WERI-Rb-1 (cell line): ENCODE measurements around the gene GOLPH3L.
A peak's percentile ranks its signal among the peaks of the same experiment; 100 is the strongest.
"Not testable (repeated sequence)": the region's sequence is repeated elsewhere in the genome, so short reads cannot be mapped to it uniquely, and the experiment has no call there.

Experiments used
- DNase-seq: peaks from one replicate; pipeline ENCODE4 v3.0.0-alpha.2; 2020
- H3K27ac ChIP-seq: fragments of 250-450 bp; sonication (Bioruptor Pico); 2 replicates; pipeline ENCODE4 v1.5.1; 2020; ENCODE audit warnings: mild to moderate bottlenecking, moderate library complexity
- H3K27me3 ChIP-seq: fragments of 250-450 bp; sonication (Bioruptor Pico); 2 replicates; pipeline ENCODE4 v1.5.1; 2021; ENCODE audit warnings: mild to moderate bottlenecking, low read depth, moderate library complexity; ENCODE audit not compliant: insufficient read depth, severe bottlenecking
- H3K36me3 ChIP-seq: fragments of 250-450 bp; sonication (Bioruptor Pico); 2 replicates; pipeline ENCODE4 v1.5.1; 2020; ENCODE audit warnings: mild to moderate bottlenecking, moderate library complexity
- H3K4me3 ChIP-seq: 2 replicates; pipeline ENCODE4 v1.5.1; 2011; ENCODE audit warnings: low read depth, mild to moderate bottlenecking, control low read depth, low read length
- H3K9me3 ChIP-seq: fragments of 250-450 bp; sonication (Bioruptor Pico); 2 replicates; pipeline ENCODE4 v1.5.1; 2021; ENCODE audit warnings: mild to moderate bottlenecking, moderate library complexity; ENCODE audit not compliant: severe bottlenecking
- CTCF ChIP-seq: IDR thresholded peaks from 2 replicates; pipeline ENCODE4 v1.5.1; 2011; ENCODE audit warnings: low read depth, mild to moderate bottlenecking, control low read depth, inconsistent platforms, low read length

GOLPH3L gene

GRCh38 chr1:150718225-150718891 is 21.4 kb upstream of the GOLPH3L start:
- Histone ChIP-seq H3K36me3 (no peaks in the 10 kb centered on the region), H3K27me3 (no peaks in the 10 kb centered on the region), H3K4me3 (no peak overlapping the region), H3K9me3 (peaks cover 7% of the 10 kb centered on the region), H3K27ac (no peak overlapping the region)
- TF ChIP-seq CTCF, result no peak
- DNase-seq, result no peak

GRCh38 chr1:150709031-150709430 is 12.1 kb upstream of the GOLPH3L start:
- not testable (repeated sequence) for DNase-seq, H3K4me3 ChIP-seq, H3K9me3 ChIP-seq, H3K36me3 ChIP-seq, H3K27me3 ChIP-seq, H3K27ac ChIP-seq

- Histone ChIP-seq H3K27me3 (no peaks in the 10 kb centered on the region), H3K9me3 (no peaks in the 10 kb centered on the region), H3K27ac (no peak overlapping the region), H3K4me3 (no peak overlapping the region), H3K36me3 (no peaks in the 10 kb centered on the region)
- no peak for DNase-seq
- no peak for TF ChIP-seq CTCF
Observed at GRCh38 chr1:150708595-150708994, 11.6 kb upstream of the GOLPH3L start.

- H3K36me3 ChIP-seq, result no peaks in the 10 kb centered on the region
- H3K4me3 ChIP-seq, result no peak overlapping the region
- TF ChIP-seq CTCF, result no peak
- no peak overlapping the region for H3K27ac ChIP-seq
- H3K9me3 ChIP-seq, result no peaks in the 10 kb centered on the region
- no peaks in the 10 kb centered on the region for H3K27me3 ChIP-seq
- no peak for DNase-seq
Observed at GRCh38 chr1:150706091-150706490, 9.1 kb upstream of the GOLPH3L start.

- no peaks in the 10 kb centered on the region for H3K36me3 ChIP-seq
- no peak overlapping the region for H3K4me3 ChIP-seq
- TF ChIP-seq CTCF, result no peak
- no peaks in the 10 kb centered on the region for H3K27me3 ChIP-seq
- no peaks in the 10 kb centered on the region for H3K9me3 ChIP-seq
- H3K27ac ChIP-seq, result no peak overlapping the region
- DNase-seq, result no peak
Observed at GRCh38 chr1:150703427-150703826, 6.5 kb upstream of the GOLPH3L start.

GRCh38 chr1:150696590-150696989 is 364 bp downstream of the GOLPH3L start:
- Histone ChIP-seq H3K4me3 (peak overlapping the region; percentile 63), H3K27me3 (no peaks in the 10 kb centered on the region), H3K9me3 (no peaks in the 10 kb centered on the region), H3K36me3 (peaks cover 32% of the 10 kb centered on the region), H3K27ac (peak overlapping the region; percentile 68)
- no peak for DNase-seq
- TF ChIP-seq CTCF, result no peak
